Panc1 (cell line): ENCODE data around the gene MAP6.

Source experiments
- POLR2AphosphoS5 ChIP-seq: IDR thresholded peaks from 2 replicates; pipeline ENCODE4 v1.6.1; 2012; ENCODE audit warnings: mild to moderate bottlenecking, low read depth, low read length, moderate library complexity
- SIN3A ChIP-seq: IDR thresholded peaks from 2 replicates; pipeline ENCODE4 v1.6.1; 2012; ENCODE audit warnings: low read depth, mild to moderate bottlenecking, low read length, moderate library complexity, borderline replicate concordance; ENCODE audit not compliant: insufficient read depth
- TCF7L2 ChIP-seq: IDR thresholded peaks from 2 replicates; pipeline ENCODE4 v1.6.1; 2011; ENCODE audit warnings: mild to moderate bottlenecking, low read depth, low read length, inconsistent platforms
- TF ChIP-seq, protein P1 (sequence below): fragments of 450-650 bp; IDR thresholded peaks from 2 replicates; pipeline ENCODE4 v1.5.1; 2017; ENCODE audit warnings: mild to moderate bottlenecking
- TF ChIP-seq, protein P2 (sequence below), 2 experiments: IDR thresholded peaks; 2 replicates each; pipeline ENCODE4 v1.6.1; 2011 to 2012; ENCODE audit warnings: low read depth in 2 of 2, control low read depth in 1 of 2, low read length in 1 of 2, mild to moderate bottlenecking in 1 of 2, moderate library complexity in 1 of 2; ENCODE audit not compliant: insufficient read depth in 1 of 2

- TF ChIP-seq SIN3A (no peak), POLR2AphosphoS5 (no peak), TCF7L2 (no peak)
- TF ChIP-seq, protein P1, sequence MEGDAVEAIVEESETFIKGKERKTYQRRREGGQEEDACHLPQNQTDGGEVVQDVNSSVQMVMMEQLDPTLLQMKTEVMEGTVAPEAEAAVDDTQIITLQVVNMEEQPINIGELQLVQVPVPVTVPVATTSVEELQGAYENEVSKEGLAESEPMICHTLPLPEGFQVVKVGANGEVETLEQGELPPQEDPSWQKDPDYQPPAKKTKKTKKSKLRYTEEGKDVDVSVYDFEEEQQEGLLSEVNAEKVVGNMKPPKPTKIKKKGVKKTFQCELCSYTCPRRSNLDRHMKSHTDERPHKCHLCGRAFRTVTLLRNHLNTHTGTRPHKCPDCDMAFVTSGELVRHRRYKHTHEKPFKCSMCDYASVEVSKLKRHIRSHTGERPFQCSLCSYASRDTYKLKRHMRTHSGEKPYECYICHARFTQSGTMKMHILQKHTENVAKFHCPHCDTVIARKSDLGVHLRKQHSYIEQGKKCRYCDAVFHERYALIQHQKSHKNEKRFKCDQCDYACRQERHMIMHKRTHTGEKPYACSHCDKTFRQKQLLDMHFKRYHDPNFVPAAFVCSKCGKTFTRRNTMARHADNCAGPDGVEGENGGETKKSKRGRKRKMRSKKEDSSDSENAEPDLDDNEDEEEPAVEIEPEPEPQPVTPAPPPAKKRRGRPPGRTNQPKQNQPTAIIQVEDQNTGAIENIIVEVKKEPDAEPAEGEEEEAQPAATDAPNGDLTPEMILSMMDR: no peak
- TF ChIP-seq, protein P2, sequence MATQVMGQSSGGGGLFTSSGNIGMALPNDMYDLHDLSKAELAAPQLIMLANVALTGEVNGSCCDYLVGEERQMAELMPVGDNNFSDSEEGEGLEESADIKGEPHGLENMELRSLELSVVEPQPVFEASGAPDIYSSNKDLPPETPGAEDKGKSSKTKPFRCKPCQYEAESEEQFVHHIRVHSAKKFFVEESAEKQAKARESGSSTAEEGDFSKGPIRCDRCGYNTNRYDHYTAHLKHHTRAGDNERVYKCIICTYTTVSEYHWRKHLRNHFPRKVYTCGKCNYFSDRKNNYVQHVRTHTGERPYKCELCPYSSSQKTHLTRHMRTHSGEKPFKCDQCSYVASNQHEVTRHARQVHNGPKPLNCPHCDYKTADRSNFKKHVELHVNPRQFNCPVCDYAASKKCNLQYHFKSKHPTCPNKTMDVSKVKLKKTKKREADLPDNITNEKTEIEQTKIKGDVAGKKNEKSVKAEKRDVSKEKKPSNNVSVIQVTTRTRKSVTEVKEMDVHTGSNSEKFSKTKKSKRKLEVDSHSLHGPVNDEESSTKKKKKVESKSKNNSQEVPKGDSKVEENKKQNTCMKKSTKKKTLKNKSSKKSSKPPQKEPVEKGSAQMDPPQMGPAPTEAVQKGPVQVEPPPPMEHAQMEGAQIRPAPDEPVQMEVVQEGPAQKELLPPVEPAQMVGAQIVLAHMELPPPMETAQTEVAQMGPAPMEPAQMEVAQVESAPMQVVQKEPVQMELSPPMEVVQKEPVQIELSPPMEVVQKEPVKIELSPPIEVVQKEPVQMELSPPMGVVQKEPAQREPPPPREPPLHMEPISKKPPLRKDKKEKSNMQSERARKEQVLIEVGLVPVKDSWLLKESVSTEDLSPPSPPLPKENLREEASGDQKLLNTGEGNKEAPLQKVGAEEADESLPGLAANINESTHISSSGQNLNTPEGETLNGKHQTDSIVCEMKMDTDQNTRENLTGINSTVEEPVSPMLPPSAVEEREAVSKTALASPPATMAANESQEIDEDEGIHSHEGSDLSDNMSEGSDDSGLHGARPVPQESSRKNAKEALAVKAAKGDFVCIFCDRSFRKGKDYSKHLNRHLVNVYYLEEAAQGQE (IDR thresholded peaks at IDR 0.05; ENCODE audit: insufficient read depth in 1 of 2, low read depth in 2 of 2, low read length in 1 of 2): no peak
Measured at GRCh38 chr11:75579841-75580240, 89.0 kb downstream of the MAP6 start.
